MM.1S (cell line): ENCODE results near the gene RPL10.

Experiments
- EZH2 ChIP-seq: fragments of 300-600 bp; sonication (generic); optimal IDR thresholded peaks from 2 replicates; pipeline ENCODE3; 2017; ENCODE audit warnings: low read depth, mild to moderate bottlenecking, antibody characterized with exemption, low read length, mixed read lengths
- TF ChIP-seq, protein P1 (sequence below): fragments of 300-600 bp; sonication (generic); IDR thresholded peaks from 2 replicates; pipeline ENCODE4 v1.5.1; 2016; ENCODE audit warnings: antibody characterized with exemption, low read length, mixed read lengths

DNA sequence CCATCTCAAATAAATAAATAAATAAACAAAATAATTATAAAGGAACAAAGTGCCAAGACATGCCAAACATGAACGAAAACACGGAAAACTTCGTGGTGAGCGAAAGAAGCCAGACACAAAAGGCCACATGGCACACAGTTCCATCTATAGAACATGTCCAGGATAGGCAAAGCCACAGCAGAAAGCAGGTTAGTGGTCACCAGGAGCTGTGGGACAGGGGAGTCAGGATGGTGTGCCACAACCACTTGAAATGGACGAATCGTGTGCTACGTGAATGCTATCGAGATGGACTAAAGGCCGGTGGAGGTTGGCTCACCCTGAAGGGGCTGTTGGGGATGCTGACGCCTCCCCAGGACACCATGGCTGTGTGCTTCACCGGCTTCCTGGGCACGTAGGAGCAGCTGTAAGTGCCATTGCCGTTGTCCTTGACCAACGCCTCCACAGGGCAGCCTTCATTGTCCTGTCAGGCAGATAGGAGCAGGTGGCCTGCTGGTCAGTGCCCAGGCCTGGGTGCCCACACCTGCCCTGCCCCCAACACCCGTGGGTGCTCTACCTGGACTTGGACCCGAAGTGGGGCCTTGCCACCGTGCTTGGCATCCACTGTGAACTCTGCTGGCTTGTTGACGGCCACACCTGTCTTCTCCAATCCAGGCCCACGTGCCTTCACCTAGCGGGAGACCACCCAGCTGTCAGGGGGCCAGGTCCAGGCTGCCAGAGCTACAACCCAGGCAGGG lies 34.3 kb upstream of the RPL10 start:
- TF ChIP-seq EZH2, result no peak
- TF ChIP-seq, protein P1, sequence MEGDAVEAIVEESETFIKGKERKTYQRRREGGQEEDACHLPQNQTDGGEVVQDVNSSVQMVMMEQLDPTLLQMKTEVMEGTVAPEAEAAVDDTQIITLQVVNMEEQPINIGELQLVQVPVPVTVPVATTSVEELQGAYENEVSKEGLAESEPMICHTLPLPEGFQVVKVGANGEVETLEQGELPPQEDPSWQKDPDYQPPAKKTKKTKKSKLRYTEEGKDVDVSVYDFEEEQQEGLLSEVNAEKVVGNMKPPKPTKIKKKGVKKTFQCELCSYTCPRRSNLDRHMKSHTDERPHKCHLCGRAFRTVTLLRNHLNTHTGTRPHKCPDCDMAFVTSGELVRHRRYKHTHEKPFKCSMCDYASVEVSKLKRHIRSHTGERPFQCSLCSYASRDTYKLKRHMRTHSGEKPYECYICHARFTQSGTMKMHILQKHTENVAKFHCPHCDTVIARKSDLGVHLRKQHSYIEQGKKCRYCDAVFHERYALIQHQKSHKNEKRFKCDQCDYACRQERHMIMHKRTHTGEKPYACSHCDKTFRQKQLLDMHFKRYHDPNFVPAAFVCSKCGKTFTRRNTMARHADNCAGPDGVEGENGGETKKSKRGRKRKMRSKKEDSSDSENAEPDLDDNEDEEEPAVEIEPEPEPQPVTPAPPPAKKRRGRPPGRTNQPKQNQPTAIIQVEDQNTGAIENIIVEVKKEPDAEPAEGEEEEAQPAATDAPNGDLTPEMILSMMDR, result no peak
